ENCODE data around the gene SAMD4A.

Gene SAMD4A

DNA sequence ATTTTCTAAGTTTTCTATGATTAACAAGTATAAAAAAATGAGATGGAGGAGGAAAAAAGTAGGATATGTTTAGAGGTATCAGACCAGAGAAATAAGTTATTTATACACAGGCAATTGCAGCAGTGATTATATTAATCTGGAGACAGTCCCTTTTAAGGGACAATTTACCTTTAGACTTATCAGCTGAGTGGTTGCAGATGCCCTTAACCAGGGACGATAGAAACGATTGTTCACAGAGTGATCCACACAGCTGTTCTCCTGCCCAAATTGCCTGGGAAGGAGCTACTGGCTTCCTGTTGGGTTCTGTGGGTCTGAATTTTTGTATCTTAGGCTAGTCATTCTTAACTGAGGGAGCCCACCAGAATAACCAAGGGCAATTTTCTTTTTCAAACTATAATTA lies 269.3 kb downstream of the SAMD4A start:
- DNase-seq, result peak; percentile 51
- no peaks in the 10 kb centered on the region for H3K9me3 ChIP-seq
- H3K27me3 ChIP-seq, result no peaks in the 10 kb centered on the region
- TF ChIP-seq, protein P1, sequence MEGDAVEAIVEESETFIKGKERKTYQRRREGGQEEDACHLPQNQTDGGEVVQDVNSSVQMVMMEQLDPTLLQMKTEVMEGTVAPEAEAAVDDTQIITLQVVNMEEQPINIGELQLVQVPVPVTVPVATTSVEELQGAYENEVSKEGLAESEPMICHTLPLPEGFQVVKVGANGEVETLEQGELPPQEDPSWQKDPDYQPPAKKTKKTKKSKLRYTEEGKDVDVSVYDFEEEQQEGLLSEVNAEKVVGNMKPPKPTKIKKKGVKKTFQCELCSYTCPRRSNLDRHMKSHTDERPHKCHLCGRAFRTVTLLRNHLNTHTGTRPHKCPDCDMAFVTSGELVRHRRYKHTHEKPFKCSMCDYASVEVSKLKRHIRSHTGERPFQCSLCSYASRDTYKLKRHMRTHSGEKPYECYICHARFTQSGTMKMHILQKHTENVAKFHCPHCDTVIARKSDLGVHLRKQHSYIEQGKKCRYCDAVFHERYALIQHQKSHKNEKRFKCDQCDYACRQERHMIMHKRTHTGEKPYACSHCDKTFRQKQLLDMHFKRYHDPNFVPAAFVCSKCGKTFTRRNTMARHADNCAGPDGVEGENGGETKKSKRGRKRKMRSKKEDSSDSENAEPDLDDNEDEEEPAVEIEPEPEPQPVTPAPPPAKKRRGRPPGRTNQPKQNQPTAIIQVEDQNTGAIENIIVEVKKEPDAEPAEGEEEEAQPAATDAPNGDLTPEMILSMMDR (IDR thresholded peaks at IDR 0.05; ENCODE audit: low read depth, low read length), result no peak
- H3K4me3 ChIP-seq (ENCODE audit: low read depth, low read length), result no peak overlapping the region
- H3K36me3 ChIP-seq, result no peaks in the 10 kb centered on the region
- H3K4me1 ChIP-seq, result peaks cover 14% of the 10 kb centered on the region

DNA sequence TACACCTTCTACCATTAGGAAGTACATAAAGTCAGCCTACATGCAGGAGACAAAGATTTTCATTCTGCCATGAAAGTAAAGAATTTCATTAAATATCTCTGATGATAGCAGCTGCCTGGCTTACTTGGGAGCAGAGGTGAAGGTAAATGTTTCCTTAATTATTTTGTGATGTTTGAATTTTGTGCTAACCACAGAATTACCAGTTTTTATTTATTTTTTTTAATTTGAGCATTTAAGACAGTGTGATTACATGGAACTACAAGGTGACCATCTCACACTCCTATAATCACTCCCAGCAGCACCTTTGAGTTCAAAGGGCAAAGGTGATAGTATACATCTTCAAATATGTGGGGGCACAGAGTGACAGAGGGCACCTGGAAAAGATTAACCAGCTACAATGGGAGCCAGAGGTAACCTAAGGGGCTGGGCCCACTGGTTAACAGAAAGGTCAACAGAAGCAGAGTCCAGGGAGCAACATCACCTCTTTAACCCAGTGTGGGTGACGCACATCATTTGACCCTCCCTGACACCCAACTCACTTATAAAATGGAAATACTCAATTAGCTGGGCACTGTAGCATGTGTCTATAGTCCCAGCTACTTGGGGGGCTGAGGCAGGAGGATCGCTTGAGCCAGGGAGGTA lies 270.7 kb downstream of the SAMD4A start:
- Histone ChIP-seq H3K4me1 (peaks cover 14% of the 10 kb centered on the region), H3K27me3 (no peaks in the 10 kb centered on the region), H3K4me3 (ENCODE audit: low read depth, low read length) (no peak overlapping the region), H3K9me3 (no peaks in the 10 kb centered on the region), H3K36me3 (no peaks in the 10 kb centered on the region)
- no peak for DNase-seq
- TF ChIP-seq, protein P1 (IDR thresholded peaks at IDR 0.05; ENCODE audit: low read depth, low read length), result no peak

DNA sequence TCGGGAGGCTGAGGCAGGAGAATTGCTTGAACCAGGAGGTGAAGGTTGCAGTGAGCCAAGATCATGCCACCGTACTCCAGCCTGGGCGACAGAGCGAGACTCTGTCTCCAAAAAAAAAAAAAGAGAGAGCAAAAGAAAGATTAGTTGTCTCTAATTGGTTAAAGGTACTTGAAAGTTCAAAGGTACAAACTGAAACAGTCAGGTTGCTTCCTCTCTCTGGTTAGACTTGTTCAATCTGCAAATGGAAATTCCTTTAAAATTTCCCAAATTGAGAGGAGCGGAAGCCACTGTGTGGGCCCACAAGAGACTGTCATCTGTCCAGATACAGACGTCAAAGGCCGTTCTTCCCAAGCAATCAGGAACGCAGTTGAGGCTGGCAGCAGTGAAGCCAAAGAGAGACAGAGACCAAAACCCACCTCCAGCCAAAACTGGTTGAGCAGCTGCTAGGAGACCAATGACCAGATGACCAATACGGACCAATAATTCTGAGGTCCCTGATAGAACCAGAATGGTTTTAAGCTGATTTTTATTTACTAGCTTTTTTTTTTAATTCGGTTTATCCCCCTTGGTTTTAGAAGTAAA lies 272.1 kb downstream of the SAMD4A start:
- Histone ChIP-seq H3K9me3 (no peaks in the 10 kb centered on the region), H3K36me3 (no peaks in the 10 kb centered on the region), H3K4me3 (ENCODE audit: low read depth, low read length) (no peak overlapping the region), H3K27me3 (no peaks in the 10 kb centered on the region), H3K4me1 (peaks cover 14% of the 10 kb centered on the region)
- DNase-seq, result no peak
- TF ChIP-seq, protein P1 (IDR thresholded peaks at IDR 0.05; ENCODE audit: low read depth, low read length), result no peak

DNA sequence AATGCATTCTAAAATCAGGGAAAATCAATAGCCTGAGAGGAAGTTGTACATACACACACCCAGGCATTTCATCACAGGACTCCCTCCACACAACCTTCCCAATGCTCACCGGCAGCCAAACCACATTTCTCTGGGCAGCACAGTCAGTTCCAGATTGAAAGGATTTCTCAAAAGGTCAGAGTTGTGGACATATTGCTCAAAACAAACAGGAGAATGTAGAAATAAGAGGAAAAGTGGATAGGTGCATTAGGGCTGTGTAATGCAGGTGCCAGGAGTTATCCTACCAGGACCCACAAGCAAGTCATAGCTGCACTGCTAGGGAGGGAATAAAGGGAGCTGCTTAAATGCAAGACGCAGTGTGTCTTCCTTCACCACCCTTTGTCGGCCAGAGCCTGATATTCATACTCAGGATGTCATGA lies 272.8 kb downstream of the SAMD4A start:
- Histone ChIP-seq H3K4me1 (peaks cover 14% of the 10 kb centered on the region), H3K4me3 (ENCODE audit: low read depth, low read length) (no peak overlapping the region), H3K9me3 (no peaks in the 10 kb centered on the region), H3K36me3 (no peaks in the 10 kb centered on the region), H3K27me3 (no peaks in the 10 kb centered on the region)
- no peak for DNase-seq
- TF ChIP-seq, protein P1 (IDR thresholded peaks at IDR 0.05; ENCODE audit: low read depth, low read length), result no peak

DNA sequence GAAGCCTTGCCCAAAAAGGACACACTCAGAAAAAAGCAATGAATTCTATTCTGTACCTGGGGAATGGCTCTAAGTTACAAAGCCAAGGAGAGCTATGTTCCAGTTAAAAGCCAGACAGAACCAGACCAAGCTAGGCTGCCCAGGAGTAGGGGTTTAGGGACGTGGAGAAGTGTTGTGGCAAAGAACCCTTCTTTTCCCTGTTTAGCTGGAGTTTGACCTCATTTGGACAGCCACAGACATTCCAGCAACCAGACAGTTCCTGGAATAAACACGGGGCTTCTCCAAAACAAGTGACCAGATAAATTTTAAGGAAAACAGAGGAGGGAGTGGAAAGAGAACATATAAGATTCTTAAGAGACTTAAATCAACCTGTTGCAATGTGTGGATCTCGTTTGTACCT lies 273.4 kb downstream of the SAMD4A start:
- H3K4me3 ChIP-seq (ENCODE audit: low read depth, low read length), result no peak overlapping the region
- no peak for DNase-seq
- H3K4me1 ChIP-seq, result peaks cover 14% of the 10 kb centered on the region
- H3K9me3 ChIP-seq, result no peaks in the 10 kb centered on the region
- H3K27me3 ChIP-seq, result no peaks in the 10 kb centered on the region
- TF ChIP-seq, protein P1 (IDR thresholded peaks at IDR 0.05; ENCODE audit: low read depth, low read length), result no peak
- H3K36me3 ChIP-seq, result no peaks in the 10 kb centered on the region

DNA sequence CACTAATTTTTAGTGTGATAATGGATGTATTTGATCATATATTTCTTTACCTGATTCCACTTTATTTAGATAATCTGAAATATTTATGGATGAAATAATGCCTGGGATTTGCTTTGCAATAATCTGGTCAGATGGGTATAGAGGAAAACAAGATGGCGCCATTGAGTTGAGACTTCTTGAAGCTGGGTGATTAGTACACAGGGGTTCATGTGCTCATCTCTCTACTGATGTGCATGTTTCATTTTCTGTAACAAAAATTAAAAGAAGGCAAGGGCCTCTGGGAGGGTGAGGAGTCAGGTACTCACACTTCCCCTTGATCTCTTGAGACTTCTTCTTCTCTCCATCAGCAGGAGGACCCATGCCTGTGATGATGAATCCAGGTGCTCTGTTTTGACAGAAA lies 273.9 kb downstream of the SAMD4A start:
- TF ChIP-seq, protein P1 (IDR thresholded peaks at IDR 0.05; ENCODE audit: low read depth, low read length), result no peak
- H3K4me1 ChIP-seq, result peaks cover 11% of the 10 kb centered on the region
- no peak for DNase-seq
- no peaks in the 10 kb centered on the region for H3K27me3 ChIP-seq
- H3K36me3 ChIP-seq, result no peaks in the 10 kb centered on the region
- no peak overlapping the region for H3K4me3 ChIP-seq (ENCODE audit: low read depth, low read length)
- no peaks in the 10 kb centered on the region for H3K9me3 ChIP-seq
